HAP-1 (cell line): ENCODE data around the gene CYP4F11.
"Not testable (repeated sequence)": the region's sequence is repeated elsewhere in the genome, so short reads cannot be mapped to it uniquely, and the experiment has no call there.

ENCODE experiments used
- DNase-seq, 2 experiments: peaks; one replicate each; pipeline ENCODE4 v3.0.0-alpha.2; 2016 to 2020; ENCODE audit warnings: low spot score in 2 of 2
- H3K27me3 ChIP-seq: fragments of 250-450 bp; sonication (Bioruptor Pico); 2 replicates; pipeline ENCODE4 v1.5.1; 2020; ENCODE audit warnings: low read depth, mild to moderate bottlenecking, moderate library complexity
- H3K36me3 ChIP-seq: fragments of 250-450 bp; sonication (Bioruptor Pico); replicated peaks from 2 replicates; pipeline ENCODE4 v1.5.1; 2020; ENCODE audit warnings: mild to moderate bottlenecking
- H3K4me1 ChIP-seq: fragments of 250-450 bp; sonication (Bioruptor Pico); 2 replicates; pipeline ENCODE4 v1.5.1; 2020; ENCODE audit warnings: mild to moderate bottlenecking
- H3K4me3 ChIP-seq: fragments of 250-450 bp; sonication (Bioruptor Pico); 2 replicates; pipeline ENCODE4 v1.5.1; 2020; ENCODE audit warnings: mild to moderate bottlenecking, moderate library complexity
- H3K9me3 ChIP-seq: fragments of 250-450 bp; sonication (Bioruptor Pico); 2 replicates; pipeline ENCODE4 v1.5.1; 2020; ENCODE audit warnings: mild to moderate bottlenecking, moderate library complexity
- in situ Hi-C: fragments of 300-500 bp; cut with MboI; formaldehyde crosslinking; loops from 3 replicates; pipeline ENCODE4 v1.14.3; 2020; ENCODE audit warnings: low sequenced_read_pairs, inconsistent platforms, mixed read lengths

CYP4F11 gene, protein sequence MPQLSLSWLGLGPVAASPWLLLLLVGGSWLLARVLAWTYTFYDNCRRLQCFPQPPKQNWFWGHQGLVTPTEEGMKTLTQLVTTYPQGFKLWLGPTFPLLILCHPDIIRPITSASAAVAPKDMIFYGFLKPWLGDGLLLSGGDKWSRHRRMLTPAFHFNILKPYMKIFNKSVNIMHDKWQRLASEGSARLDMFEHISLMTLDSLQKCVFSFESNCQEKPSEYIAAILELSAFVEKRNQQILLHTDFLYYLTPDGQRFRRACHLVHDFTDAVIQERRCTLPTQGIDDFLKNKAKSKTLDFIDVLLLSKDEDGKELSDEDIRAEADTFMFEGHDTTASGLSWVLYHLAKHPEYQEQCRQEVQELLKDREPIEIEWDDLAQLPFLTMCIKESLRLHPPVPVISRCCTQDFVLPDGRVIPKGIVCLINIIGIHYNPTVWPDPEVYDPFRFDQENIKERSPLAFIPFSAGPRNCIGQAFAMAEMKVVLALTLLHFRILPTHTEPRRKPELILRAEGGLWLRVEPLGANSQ

DNA sequence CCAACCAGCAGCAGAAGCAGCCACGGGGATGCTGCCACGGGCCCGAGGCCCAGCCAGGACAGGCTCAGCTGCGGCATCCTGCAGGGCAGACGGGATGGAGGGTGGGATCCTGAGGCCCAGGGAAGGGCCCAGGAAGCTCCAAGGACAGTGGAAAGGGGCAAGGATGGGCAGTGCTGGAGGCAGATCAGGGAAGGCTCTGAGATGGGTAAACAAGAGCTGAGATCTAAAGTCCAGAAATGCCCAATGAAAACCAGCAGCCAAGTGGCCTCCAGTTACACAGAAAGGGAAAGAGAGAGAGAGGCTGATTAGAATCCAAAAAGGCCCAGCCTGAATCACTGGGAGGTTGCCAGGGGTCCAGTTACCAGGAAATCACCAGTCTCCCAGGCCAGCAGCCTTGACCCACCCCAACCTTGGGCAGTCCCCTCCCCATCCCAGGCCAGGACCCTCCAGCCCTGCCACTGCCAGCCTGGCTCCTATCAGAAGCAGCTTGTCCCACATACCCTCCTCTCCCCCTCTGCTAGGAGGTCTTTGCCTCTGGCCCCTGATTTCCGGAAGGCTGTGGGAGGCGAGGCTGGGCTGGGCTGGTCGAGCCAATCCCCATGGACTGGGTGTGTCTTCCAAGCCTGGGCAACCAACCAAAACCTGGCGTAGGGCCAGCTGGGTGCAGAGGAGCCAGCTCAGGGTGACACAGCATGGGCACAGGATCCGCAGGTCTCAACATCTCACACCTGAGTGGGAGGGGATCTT is at the start of gene CYP4F11:
TSS of gene CYP4F11 (minus strand) at position 198 of the 747 bp plus-strand sequence. CDS start at position 77, 121 bp downstream.
- in situ Hi-C loops, result no loop called here
- peak in 1 of 2 experiments; percentile 17 for DNase-seq
- Histone ChIP-seq H3K4me3 (no peak within 1 kb of the TSS), H3K9me3 (no peaks in the 10 kb centered on the region), H3K4me1 (no peaks in the 10 kb centered on the region), H3K27me3 (no peaks in the 10 kb centered on the region), H3K36me3 (no peaks in the 10 kb centered on the region)

DNA sequence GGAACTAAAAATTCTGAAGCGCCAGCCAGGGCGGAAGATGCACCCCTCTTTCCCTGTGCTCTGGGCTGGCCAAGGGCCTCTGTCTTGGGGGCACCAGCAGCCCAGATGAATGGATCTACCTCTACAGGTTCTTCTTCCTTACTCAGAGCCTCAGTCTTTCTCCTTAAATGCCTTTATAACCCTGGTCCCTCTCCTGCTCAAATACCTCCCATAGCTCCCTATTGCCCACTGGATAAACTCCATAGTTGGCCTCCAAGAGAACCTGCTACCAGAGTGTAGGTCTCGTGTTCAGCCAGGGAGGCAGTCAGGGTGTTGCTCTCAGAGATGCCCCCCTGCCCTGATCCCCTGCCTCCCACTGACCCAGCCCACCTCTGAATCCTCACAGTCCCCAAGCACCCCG is 45.0 kb upstream of the CYP4F11 start:
- in situ Hi-C loops, result no loop called here
- DNase-seq, result no peak
- Histone ChIP-seq H3K4me3 (no peak overlapping the region), H3K36me3 (no peaks in the 10 kb centered on the region), H3K4me1 (no peaks in the 10 kb centered on the region), H3K27me3 (no peaks in the 10 kb centered on the region), H3K9me3 (no peaks in the 10 kb centered on the region)

DNA sequence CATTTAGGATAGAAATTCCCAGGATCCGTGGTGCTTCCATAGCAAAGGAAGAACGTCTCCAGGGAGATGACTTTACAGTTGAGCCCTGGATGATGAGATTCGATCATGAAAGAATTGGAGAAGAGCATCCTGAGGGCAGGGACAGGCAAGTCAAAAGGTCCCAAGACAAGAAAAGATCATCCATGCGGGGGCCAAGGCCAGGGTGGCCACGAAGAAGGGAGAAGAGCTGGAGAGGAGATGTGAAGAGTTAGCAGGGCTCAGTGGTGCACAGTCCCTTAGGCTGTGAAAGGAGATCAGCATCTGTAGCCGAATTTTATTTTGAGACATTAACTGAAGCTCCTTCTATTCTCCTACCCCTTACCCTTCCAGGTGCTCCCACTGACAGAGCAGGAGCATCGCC is 43.4 kb upstream of the CYP4F11 start:
- no peaks in the 10 kb centered on the region for H3K9me3 ChIP-seq

DNA sequence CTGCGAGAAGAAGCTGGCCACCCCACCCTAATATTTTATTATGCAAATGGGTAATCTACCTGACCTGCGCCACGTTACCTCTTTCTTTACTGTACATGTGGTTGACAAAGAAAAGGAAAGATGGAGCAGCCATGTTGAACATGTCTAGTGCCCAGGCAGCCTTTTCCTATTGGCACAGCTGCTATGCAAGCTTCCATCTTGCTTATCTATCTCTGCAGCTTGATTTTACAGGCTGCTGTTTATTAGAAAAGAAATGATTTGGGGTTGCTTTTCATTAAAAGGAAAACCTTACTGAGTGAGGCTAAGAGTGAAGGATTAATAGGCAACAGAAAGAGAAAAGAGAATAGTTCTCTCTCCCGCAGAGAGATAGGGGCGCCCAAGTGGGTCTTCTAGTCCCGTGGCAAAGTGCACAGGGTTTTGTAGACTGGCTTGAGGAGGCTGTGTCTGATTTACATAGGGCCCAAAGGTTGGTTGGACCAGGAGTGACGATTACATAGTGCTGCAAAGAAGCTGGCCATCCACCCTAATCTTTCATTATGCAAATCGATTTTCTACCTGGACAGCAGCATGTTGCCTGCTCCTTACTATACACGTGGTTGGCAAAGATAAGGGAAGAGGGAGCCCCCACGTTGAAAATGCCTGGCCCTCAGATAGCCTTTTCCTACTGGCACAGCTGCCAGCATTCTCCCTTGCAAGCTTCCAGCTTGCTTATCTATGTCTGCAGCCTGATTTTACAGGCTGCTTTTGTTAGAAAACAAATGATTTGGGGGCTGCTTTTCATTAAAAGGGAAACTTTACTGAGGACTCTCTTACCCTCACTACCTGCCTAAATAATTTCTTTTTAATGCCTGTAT is 42.7 kb upstream of the CYP4F11 start:
- H3K9me3 ChIP-seq, result no peaks in the 10 kb centered on the region
- H3K36me3 ChIP-seq, result no peaks in the 10 kb centered on the region
- no peak for DNase-seq
- no peaks in the 10 kb centered on the region for H3K27me3 ChIP-seq
- no peaks in the 10 kb centered on the region for H3K4me1 ChIP-seq
- H3K4me3 ChIP-seq, result no peak overlapping the region
- in situ Hi-C loops, result no loop called here

More for the DNA sequence above, 43.4 kb upstream of the CYP4F11 start:
- in situ Hi-C loops, result no loop called here
- H3K27me3 ChIP-seq, result no peaks in the 10 kb centered on the region
- no peak for DNase-seq
- no peak overlapping the region for H3K4me3 ChIP-seq
- no peaks in the 10 kb centered on the region for H3K4me1 ChIP-seq
- no peaks in the 10 kb centered on the region for H3K36me3 ChIP-seq

DNA sequence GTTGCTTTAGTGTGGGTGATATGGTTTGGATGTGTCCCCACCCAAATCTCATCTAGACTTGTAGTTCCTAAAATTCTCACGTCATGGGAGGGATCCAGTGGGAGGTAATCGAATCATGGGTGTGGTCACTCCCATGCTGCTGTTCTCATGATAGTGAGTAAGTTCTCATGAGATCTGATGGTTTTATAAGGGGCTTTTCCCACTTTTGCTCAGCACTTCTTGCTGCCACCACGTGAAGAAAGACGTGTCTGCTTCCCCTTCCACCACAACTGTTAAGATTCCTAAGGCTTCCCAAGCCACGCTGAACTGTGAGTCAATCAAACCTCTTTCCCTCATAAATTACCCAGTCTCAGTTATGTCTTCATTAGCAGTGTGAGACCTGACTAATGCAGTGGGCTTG is 40.5 kb upstream of the CYP4F11 start:
- H3K9me3 ChIP-seq, result no peaks in the 10 kb centered on the region
- H3K36me3 ChIP-seq, result no peaks in the 10 kb centered on the region
- H3K4me3 ChIP-seq, result no peak overlapping the region
- in situ Hi-C loops, result no loop called here
- H3K4me1 ChIP-seq, result no peaks in the 10 kb centered on the region
- no peak for DNase-seq
- no peaks in the 10 kb centered on the region for H3K27me3 ChIP-seq

DNA sequence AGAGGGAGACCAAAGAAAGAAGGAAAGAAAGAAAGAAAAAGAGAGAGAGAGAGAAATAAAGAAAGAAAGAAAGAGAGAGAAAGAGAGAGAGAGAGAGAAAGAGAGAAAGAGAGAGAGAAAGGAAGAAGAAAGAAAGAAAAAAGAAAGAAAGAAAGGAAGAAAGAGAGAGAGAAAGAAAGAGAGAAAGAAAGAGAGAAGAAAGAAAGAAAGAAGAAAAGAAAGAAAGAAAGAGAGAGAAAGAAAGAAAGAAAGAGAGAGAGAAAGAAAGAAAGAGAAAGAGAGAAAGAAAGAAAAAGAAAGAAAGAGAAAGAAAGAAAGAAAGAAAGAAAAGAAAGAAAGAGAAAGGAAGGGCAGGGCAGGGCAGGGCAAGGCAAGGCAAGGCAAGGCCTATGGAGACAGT is 37.7 kb upstream of the CYP4F11 start:
- H3K4me3 ChIP-seq, DNase-seq, H3K27me3 ChIP-seq, H3K4me1 ChIP-seq, H3K9me3 ChIP-seq, H3K36me3 ChIP-seq, in situ Hi-C loops: not testable (repeated sequence)

DNA sequence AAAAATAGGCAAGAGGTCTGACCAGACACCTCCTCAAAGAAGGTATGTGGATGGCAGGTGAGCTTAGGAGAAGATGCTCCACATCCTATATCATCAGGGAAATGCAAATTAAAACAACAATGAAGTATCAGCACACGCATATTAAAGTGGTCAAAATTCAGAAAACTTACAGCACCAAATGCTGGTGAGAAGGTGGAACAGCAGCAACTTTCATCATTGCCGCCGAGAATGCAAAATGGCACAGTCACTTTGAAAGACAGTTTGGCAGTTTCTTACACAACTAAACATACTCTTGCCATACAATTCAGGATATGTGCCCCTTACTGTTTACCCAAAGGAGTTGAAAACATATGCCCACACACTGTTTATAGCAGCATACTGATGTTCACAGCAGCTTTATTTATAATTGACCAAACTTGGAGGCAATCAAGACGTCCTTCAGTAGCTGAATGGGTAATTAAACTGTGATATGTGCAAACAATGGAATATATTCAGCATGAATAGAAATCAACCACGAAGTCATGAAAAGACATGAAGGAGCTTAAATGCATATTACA is 37.0 kb upstream of the CYP4F11 start:
- no peak for DNase-seq
- H3K9me3 ChIP-seq, result no peaks in the 10 kb centered on the region

DNA sequence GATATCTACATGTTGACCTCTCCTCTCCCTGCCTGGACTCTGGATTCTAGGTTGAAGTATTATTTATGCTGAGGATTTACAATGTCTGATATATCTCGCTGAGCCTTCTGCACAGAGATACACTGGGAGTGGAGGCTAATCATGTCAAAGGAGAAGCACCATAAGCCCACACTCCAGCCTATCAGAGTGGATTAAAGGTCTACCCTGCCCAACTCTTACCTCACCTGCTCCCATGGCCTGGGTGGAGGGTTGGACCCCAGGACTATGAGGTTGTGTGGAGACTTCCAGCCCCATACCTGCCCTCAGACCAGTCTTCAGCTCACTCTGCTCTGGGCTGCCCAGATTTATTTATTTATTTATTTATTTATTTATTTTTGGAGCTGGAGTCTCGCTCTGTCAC is 29.9 kb upstream of the CYP4F11 start:
- Histone ChIP-seq H3K4me3 (no peak overlapping the region), H3K9me3 (no peaks in the 10 kb centered on the region), H3K27me3 (no peaks in the 10 kb centered on the region), H3K4me1 (no peaks in the 10 kb centered on the region), H3K36me3 (no peaks in the 10 kb centered on the region)
- no peak for DNase-seq
- in situ Hi-C loops, result no loop called here

More for the DNA sequence above, 37.0 kb upstream of the CYP4F11 start:
- in situ Hi-C loops, result no loop called here
- H3K4me1 ChIP-seq, result no peaks in the 10 kb centered on the region
- no peak overlapping the region for H3K4me3 ChIP-seq
- H3K27me3 ChIP-seq, result no peaks in the 10 kb centered on the region
- H3K36me3 ChIP-seq, result no peaks in the 10 kb centered on the region

DNA sequence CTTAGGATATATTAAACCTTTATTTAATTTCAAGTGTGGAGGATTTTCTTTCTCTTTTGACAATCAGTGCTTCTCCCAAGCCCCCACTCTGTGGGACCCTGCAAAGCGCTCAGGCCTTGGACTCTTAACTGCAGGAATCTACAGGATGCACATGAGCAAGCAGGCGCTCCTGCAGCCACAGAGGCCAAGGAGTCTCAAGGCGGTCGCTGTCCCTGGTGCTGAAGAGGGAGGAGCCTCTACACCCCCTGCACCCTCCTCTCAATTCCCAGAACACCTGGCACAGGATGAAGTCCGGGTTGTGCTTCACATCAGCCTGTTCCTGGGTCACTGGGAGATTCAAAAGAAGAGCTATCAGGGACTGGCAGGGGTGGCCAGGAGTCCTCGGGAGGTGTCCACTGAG is 28.0 kb upstream of the CYP4F11 start:
- Histone ChIP-seq H3K4me3 (no peak overlapping the region), H3K4me1 (no peaks in the 10 kb centered on the region), H3K9me3 (no peaks in the 10 kb centered on the region), H3K36me3 (no peaks in the 10 kb centered on the region), H3K27me3 (no peaks in the 10 kb centered on the region)
- in situ Hi-C loops, result no loop called here
- no peak for DNase-seq

DNA sequence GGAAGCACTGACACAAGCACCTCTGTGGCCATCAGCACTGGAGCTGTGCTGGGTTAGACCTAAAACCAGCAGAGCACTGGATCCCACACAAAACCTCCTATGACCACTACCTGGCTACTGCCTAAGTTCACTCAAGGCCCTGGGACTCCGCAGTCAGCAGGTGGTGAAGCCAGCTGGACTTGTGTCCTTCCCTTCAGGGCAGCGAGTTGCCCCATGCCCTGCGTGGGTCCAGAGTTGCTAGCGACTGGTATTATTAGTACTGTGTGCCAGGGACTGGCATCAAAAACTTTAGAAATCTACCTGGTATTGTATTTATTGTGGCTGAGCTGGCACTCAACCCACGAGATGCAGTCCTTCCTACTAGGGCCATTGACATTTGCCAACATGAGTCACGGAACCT is 20.5 kb upstream of the CYP4F11 start:
- Histone ChIP-seq H3K4me1 (no peaks in the 10 kb centered on the region), H3K36me3 (no peaks in the 10 kb centered on the region), H3K4me3 (no peak overlapping the region), H3K9me3 (no peaks in the 10 kb centered on the region), H3K27me3 (no peaks in the 10 kb centered on the region)
- DNase-seq, result no peak
- in situ Hi-C loops, result no loop called here

DNA sequence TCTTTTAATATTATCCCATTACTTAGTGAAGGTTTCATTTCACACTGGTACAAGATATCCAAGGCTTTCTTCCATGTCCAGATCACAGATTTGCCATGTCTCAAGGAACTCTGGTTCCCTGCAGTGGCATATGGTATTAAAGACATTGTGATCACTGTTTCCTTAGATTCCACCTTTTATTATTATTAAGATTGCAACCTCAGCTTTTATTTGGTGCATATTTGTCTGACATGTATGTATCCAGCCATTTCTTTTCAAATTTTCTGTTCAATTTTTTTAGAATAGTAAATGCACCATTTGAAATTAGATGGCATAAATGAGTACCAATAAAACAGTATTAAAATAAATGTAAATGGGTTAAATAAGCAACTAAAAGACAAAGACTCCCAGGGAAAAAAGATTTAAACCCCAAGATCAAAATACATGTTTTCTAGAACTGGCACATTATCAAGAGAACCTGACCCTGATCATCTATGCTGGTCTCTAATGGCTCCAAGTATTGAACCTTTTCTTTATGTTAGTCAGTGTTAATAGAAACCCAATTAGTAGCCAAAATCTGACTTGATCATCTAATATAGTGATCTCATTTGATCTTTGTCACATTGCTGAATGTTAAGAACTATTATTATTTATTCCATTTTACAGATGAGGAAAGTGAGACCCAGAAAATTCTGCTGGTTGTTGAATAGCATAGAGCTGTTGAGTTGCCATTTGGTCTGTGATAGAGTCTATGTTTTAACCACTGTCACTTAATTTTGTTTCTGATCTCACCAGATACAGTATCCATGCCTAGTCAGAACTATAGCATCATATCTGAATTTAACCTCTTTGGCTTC is 14.1 kb upstream of the CYP4F11 start, which contains the start of gene OR10H4:
TSS of gene OR10H4 (plus strand) at position 786 of the 836 bp plus-strand sequence. CDS start at position 786, 0 bp downstream.
- Histone ChIP-seq H3K27me3 (no peaks in the 10 kb centered on the region), H3K9me3 (no peaks in the 10 kb centered on the region; the same call in 1 of the 2 replicates), H3K4me3 (no peak within 1 kb of the TSS), H3K4me1 (no peaks in the 10 kb centered on the region), H3K36me3 (no peaks in the 10 kb centered on the region)
- no peak for DNase-seq
- in situ Hi-C loops, result no loop called here

DNA sequence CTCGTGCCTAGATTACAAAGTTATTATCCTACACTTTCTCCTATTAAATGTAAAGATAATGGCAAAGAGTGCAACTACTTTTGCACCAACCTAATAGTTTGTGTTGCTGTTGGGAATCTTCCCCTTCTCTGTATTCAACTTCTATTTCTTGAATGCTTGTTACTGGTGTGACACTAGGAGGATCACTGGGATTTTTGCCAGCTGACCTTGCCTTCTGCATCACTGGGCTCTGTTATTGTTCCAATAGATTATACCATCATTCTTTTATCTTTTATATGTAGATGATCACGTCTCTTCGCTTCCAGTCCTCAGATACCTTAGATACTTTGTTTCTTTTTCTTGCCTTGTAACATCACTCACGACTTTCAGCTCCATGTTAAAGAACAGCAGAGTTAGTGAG is 11.0 kb upstream of the CYP4F11 start:
- DNase-seq, result no peak
- H3K36me3 ChIP-seq, result no peaks in the 10 kb centered on the region
- no peaks in the 10 kb centered on the region; the same call in 1 of the 2 replicates for H3K9me3 ChIP-seq
- in situ Hi-C loops, result no loop called here
- no peaks in the 10 kb centered on the region for H3K4me1 ChIP-seq
- no peak overlapping the region for H3K4me3 ChIP-seq
- no peaks in the 10 kb centered on the region for H3K27me3 ChIP-seq
